Measurements from ENCODE around the gene HDAC4.
A peak's percentile ranks its signal among the peaks of the same experiment; 100 is the strongest.
"Not testable (repeated sequence)": the region's sequence is repeated elsewhere in the genome, so short reads cannot be mapped to it uniquely, and the experiment has no call there.

HDAC4 gene

GRCh38 chr2:239050252-239050649 lies 350.6 kb downstream of the HDAC4 start:
- no peak for DNase-seq

- no peak for DNase-seq
These were observed 351.2 kb downstream of the HDAC4 start for GRCh38 chr2:239049421-239050251.

- no peak for DNase-seq
These were observed 352.1 kb downstream of the HDAC4 start for GRCh38 chr2:239048736-239049135.

GRCh38 chr2:239047861-239048260 lies 353.0 kb downstream of the HDAC4 start:
- no peak for DNase-seq

- DNase-seq, result no peak
These were observed 353.4 kb downstream of the HDAC4 start for GRCh38 chr2:239047420-239047819.

GRCh38 chr2:239046822-239047221 lies 354.0 kb downstream of the HDAC4 start:
- no peak for DNase-seq

- no peak for DNase-seq
These were observed 356.5 kb downstream of the HDAC4 start for GRCh38 chr2:239044336-239044735.

GRCh38 chr2:239043326-239043725 lies 357.5 kb downstream of the HDAC4 start:
- DNase-seq, result no peak

GRCh38 chr2:239042551-239043320 lies 358.1 kb downstream of the HDAC4 start:
- DNase-seq, result no peak

GRCh38 chr2:239042046-239042445 lies 358.8 kb downstream of the HDAC4 start:
- no peak for DNase-seq

GRCh38 chr2:239041062-239041461 lies 359.8 kb downstream of the HDAC4 start:
- DNase-seq, result no peak

- DNase-seq, result no peak
These were observed 360.6 kb downstream of the HDAC4 start for GRCh38 chr2:239040152-239040761.

- no peak for DNase-seq
These were observed 361.4 kb downstream of the HDAC4 start for GRCh38 chr2:239039479-239039861.

GRCh38 chr2:239038773-239039478 lies 361.9 kb downstream of the HDAC4 start:
- DNase-seq, result no peak

GRCh38 chr2:239038284-239038683 lies 362.5 kb downstream of the HDAC4 start:
- not testable (repeated sequence) for DNase-seq

- DNase-seq, result no peak
These were observed 363.3 kb downstream of the HDAC4 start for GRCh38 chr2:239037559-239037910.

GRCh38 chr2:239036819-239037558 lies 363.8 kb downstream of the HDAC4 start:
- DNase-seq, result no peak

- no peak for DNase-seq
These were observed 364.7 kb downstream of the HDAC4 start for GRCh38 chr2:239035997-239036731.

GRCh38 chr2:239035361-239035814 lies 365.4 kb downstream of the HDAC4 start:
- peak; percentile 65 for DNase-seq

- DNase-seq, result no peak
These were observed 366.1 kb downstream of the HDAC4 start for GRCh38 chr2:239034561-239035341.
